Measurements from ENCODE around the gene CBY2. TPM values are rescaled to one million over a fixed set of nuclear protein-coding genes. Genes with fewer than 3 reads are reported as not detected.

Gene CBY2
- total RNA-seq, 2 experiments from 2014 or later: not detected

GRCh38 chr13:45721203-45721731, 19.1 kb downstream of the CBY2 start:
- Mint-ChIP-seq H3K4me3 (no peak overlapping the region), H3K36me3 (ENCODE audit: low read depth) (no peaks in the 10 kb centered on the region), H3K27ac (no peak overlapping the region), H3K4me1 (ENCODE audit: low read depth) (no peaks in the 10 kb centered on the region), H3K9me3 (no peaks in the 10 kb centered on the region), H3K27me3 (peaks cover 3% of the 10 kb centered on the region)
- TF ChIP-seq CTCF (IDR thresholded peaks at IDR 0.05): no peak
- DNase-seq (no peak), ATAC-seq (no peak)
- intact Hi-C loops (cut with micrococcal nuclease): no loop called here
- POLR2A ChIA-PET: no interaction called here
- CTCF ChIA-PET: interaction anchor here (1.5 kb wide), 1 partner anchor 19 kb away, joined by 4 read pairs; the partner anchor contains the start of gene CBY2

- Mint-ChIP-seq H3K4me3 (no peak overlapping the region), H3K36me3 (ENCODE audit: low read depth) (no peaks in the 10 kb centered on the region), H3K4me1 (ENCODE audit: low read depth) (no peaks in the 10 kb centered on the region), H3K9me3 (no peaks in the 10 kb centered on the region), H3K27ac (no peak overlapping the region), H3K27me3 (peaks cover 3% of the 10 kb centered on the region)
- DNase-seq (no peak), ATAC-seq (no peak)
- ChIA-PET POLR2A (no interaction called here), CTCF (interaction anchor here (1.0 to 1.4 kb wide), 2 partner anchors 39 to 100 kb away, joined by 3 read pairs; no protein-coding TSS in a partner anchor)
- TF ChIP-seq CTCF (IDR thresholded peaks at IDR 0.05): no peak
- intact Hi-C loops (cut with micrococcal nuclease): no loop called here
These were observed 21.7 kb downstream of the CBY2 start for GRCh38 chr13:45723798-45724197.

GRCh38 chr13:45728759-45729158, 26.6 kb downstream of the CBY2 start:
- Mint-ChIP-seq H3K9me3 (no peaks in the 10 kb centered on the region), H3K27me3 (peaks cover 1% of the 10 kb centered on the region), H3K4me3 (no peak overlapping the region), H3K36me3 (ENCODE audit: low read depth) (no peaks in the 10 kb centered on the region), H3K27ac (no peak overlapping the region), H3K4me1 (ENCODE audit: low read depth) (no peaks in the 10 kb centered on the region)
- intact Hi-C loops (cut with micrococcal nuclease): no loop called here
- ChIA-PET POLR2A (no interaction called here), CTCF (interaction anchor here (1.5 to 2.1 kb wide), 2 partner anchors 11 to 106 kb away, joined by 5 to 11 read pairs; no protein-coding TSS in a partner anchor)
- TF ChIP-seq CTCF (IDR thresholded peaks at IDR 0.05): no peak
- DNase-seq (peak; percentile 16), ATAC-seq (peak; percentile 45)

DNA sequence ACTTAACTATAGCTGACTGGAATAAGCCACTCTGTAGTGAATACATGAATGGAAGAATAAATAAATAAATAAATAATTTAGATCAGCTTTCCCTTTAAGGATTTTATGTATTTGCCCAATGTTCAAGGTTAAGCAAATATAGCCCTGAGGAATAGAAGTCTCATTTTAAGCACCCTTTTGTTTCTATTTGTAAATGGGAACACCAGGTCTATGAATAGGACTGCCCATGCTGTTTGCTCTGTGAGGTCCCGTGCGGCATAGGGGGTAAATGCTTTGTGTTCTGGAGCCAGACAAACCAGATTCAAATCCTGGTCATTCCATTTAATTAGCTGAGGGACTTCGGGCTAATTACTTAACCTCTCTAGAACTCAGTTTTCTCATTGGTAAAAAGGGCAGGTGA, 29.3 kb downstream of the CBY2 start:
- Mint-ChIP-seq H3K4me1 (ENCODE audit: low read depth) (no peaks in the 10 kb centered on the region), H3K27ac (no peak overlapping the region), H3K36me3 (ENCODE audit: low read depth) (no peaks in the 10 kb centered on the region), H3K4me3 (no peak overlapping the region), H3K9me3 (no peaks in the 10 kb centered on the region), H3K27me3 (peaks cover 1% of the 10 kb centered on the region)
- no peak for TF ChIP-seq CTCF (IDR thresholded peaks at IDR 0.05)
- no peak for DNase-seq
- intact Hi-C loops (cut with micrococcal nuclease): no loop called here
- ChIA-PET POLR2A (no interaction called here), CTCF (interaction anchor here (1.3 to 2.4 kb wide), 3 partner anchors 13 to 107 kb away, joined by 3 to 7 read pairs (median 3); no protein-coding TSS in a partner anchor)
- no peak for ATAC-seq

GRCh38 chr13:45732916-45733315, 30.8 kb downstream of the CBY2 start:
- no peak for TF ChIP-seq CTCF (IDR thresholded peaks at IDR 0.05)
- H3K27me3 Mint-ChIP-seq: peaks cover 1% of the 10 kb centered on the region
- DNase-seq (no peak), ATAC-seq (no peak)
- H3K4me3 Mint-ChIP-seq: no peak overlapping the region
- H3K9me3 Mint-ChIP-seq: no peaks in the 10 kb centered on the region
- POLR2A ChIA-PET: no interaction called here
- CTCF ChIA-PET: interaction anchor here (1.0 to 1.1 kb wide), 2 partner anchors 48 to 109 kb away, joined by 3 to 4 read pairs; no protein-coding TSS in a partner anchor
- intact Hi-C loops (cut with micrococcal nuclease): no loop called here
- H3K36me3 Mint-ChIP-seq (ENCODE audit: low read depth): no peaks in the 10 kb centered on the region
- H3K4me1 Mint-ChIP-seq (ENCODE audit: low read depth): peaks cover 3% of the 10 kb centered on the region
- no peak overlapping the region for H3K27ac Mint-ChIP-seq

Data from activated CD8-positive, alpha-beta T cell treated with anti-CD3 and anti-CD28 coated beads for 36 hours (primary cell).